Mucosa of descending colon (tissue), 3 donors: Measurements from ENCODE around the gene CDK5RAP2. TPM values are rescaled to one million over a fixed set of nuclear protein-coding genes. Genes with fewer than 3 reads are reported as not detected.

Source experiments
- ATAC-seq: fragments of 200-7000 bp; cut with Tn5 transposase; one replicate; pipeline ENCODE4 v1.9.1; 2020; ENCODE audit warnings: mild to moderate bottlenecking, moderate library complexity
- DNase-seq, 3 donors: peaks; one replicate each; pipeline ENCODE4 v3.0.0-alpha.2; 2020
- H3K36me3 ChIP-seq: fragments of 200-600 bp; one replicate; pipeline ENCODE4 v1.8.0; 2021; ENCODE audit warnings: low read depth, mild to moderate bottlenecking
- H3K4me1 ChIP-seq: fragments of 200-600 bp; one replicate; pipeline ENCODE4 v1.8.0; 2021; ENCODE audit warnings: low read depth, mild to moderate bottlenecking
- H3K4me3 ChIP-seq: fragments of 200-600 bp; one replicate; pipeline ENCODE4 v1.8.0; 2021; ENCODE audit warnings: mild to moderate bottlenecking
- H3K9me3 ChIP-seq: fragments of 200-600 bp; one replicate; pipeline ENCODE4 v1.8.0; 2021; ENCODE audit warnings: mild to moderate bottlenecking
- CTCF ChIP-seq: fragments of 200-600 bp; IDR thresholded peaks from one replicate; pipeline ENCODE4 v1.8.0; 2022; ENCODE audit warnings: antibody characterized with exemption, mild to moderate bottlenecking
- intact Hi-C, 2 donors: fragments of 100-400 bp; cut with DNase I in 1 of 2; cut with micrococcal nuclease in 1 of 2; formaldehyde crosslinking; loops; one replicate each; pipeline versions ENCODE4 v1.11.0 to v1.11.1; 2022; cut with DNase I, micrococcal nuclease
- total RNA-seq, 3 donors: library from RNA; stranded (reverse); fragmentation: NEBNext Ultra II Directional in 2 of 3; extraction: Animal tissue kit (Norgen Biotek cat#: 25700) in 2 of 3; gene quantifications; one replicate each; pipeline versions ENCODE4 v1.2.1 to v1.2.4, GENCODE V29; 2021 to 2023
- donor health status: DM: no; HTN: no; CAD: no; lungs with moderate emphysema.
- donor health status: DM: no; HTN: no; CAD: no.
- donor health status: DM: no; HTN: yes; CAD: no.

CDK5RAP2 gene
- total RNA-seq, 3 donors from 2014 or later: 27.0 to 62.4 (median 35.1) TPM

- Histone ChIP-seq H3K36me3 (no peaks in the 10 kb centered on the region), H3K4me1 (peaks cover 5% of the 10 kb centered on the region), H3K9me3 (no peaks in the 10 kb centered on the region), H3K4me3 (no peak overlapping the region)
- TF ChIP-seq CTCF: no peak
- ATAC-seq: peak; percentile 12
- DNase-seq: no peak
- intact Hi-C loops: no loop called here
These were observed 144.9 kb downstream of the CDK5RAP2 start for GRCh38 chr9:120435091-120435490.

GRCh38 chr9:120434532-120434931 is 145.4 kb downstream of the CDK5RAP2 start:
- no peak for TF ChIP-seq CTCF

GRCh38 chr9:120433701-120434100 is 146.3 kb downstream of the CDK5RAP2 start:
- DNase-seq (no peak), ATAC-seq (no peak)
- H3K4me3 ChIP-seq: no peak overlapping the region
- no peaks in the 10 kb centered on the region for H3K9me3 ChIP-seq
- no peaks in the 10 kb centered on the region for H3K36me3 ChIP-seq
- intact Hi-C loops: no loop called here
- TF ChIP-seq CTCF: no peak
- peaks cover 5% of the 10 kb centered on the region for H3K4me1 ChIP-seq

More at GRCh38 chr9:120434532-120434931, 145.4 kb downstream of the CDK5RAP2 start:
- Histone ChIP-seq H3K9me3 (no peaks in the 10 kb centered on the region), H3K4me3 (no peak overlapping the region), H3K4me1 (peaks cover 5% of the 10 kb centered on the region), H3K36me3 (no peaks in the 10 kb centered on the region)
- intact Hi-C loops: no loop called here
- peak; percentile 38 for ATAC-seq
- DNase-seq: peak in 2 of 3 donors; percentile 23 to 25

GRCh38 chr9:120432600-120432999 is 147.4 kb downstream of the CDK5RAP2 start:
- no peak overlapping the region for H3K4me3 ChIP-seq
- DNase-seq (no peak), ATAC-seq (peak; percentile 80)
- H3K36me3 ChIP-seq: no peaks in the 10 kb centered on the region
- H3K4me1 ChIP-seq: peaks cover 5% of the 10 kb centered on the region
- intact Hi-C loops: no loop called here
- no peak for TF ChIP-seq CTCF
- H3K9me3 ChIP-seq: no peaks in the 10 kb centered on the region

GRCh38 chr9:120431268-120431667 is 148.7 kb downstream of the CDK5RAP2 start:
- H3K4me1 ChIP-seq: peaks cover 5% of the 10 kb centered on the region
- no peaks in the 10 kb centered on the region for H3K9me3 ChIP-seq
- ATAC-seq (no peak), DNase-seq (no peak)
- H3K36me3 ChIP-seq: no peaks in the 10 kb centered on the region
- no peak overlapping the region for H3K4me3 ChIP-seq
- intact Hi-C loops: no loop called here
- TF ChIP-seq CTCF: no peak

- Histone ChIP-seq H3K4me1 (no peaks in the 10 kb centered on the region), H3K4me3 (no peak overlapping the region), H3K9me3 (no peaks in the 10 kb centered on the region), H3K36me3 (no peaks in the 10 kb centered on the region)
- ATAC-seq (no peak), DNase-seq (no peak)
- intact Hi-C loops: no loop called here
- TF ChIP-seq CTCF: no peak
These were observed 155.7 kb downstream of the CDK5RAP2 start for GRCh38 chr9:120424248-120424647.
